Measurements from ENCODE around the gene LYRM4. TPM values are rescaled to one million over a fixed set of nuclear protein-coding genes. Genes with fewer than 3 reads are reported as not detected.

The LYRM4 gene
- polyA plus RNA-seq, 1 donor from 2014 or later, result 29.3 TPM

GRCh38 chr6:5248302-5249098, 12.2 kb downstream of the LYRM4 start:
- H3K27me3 ChIP-seq (ENCODE audit: insufficient read depth, low read depth, low read length), result no peaks in the 10 kb centered on the region
- no peaks in the 10 kb centered on the region for H4K20me1 ChIP-seq (ENCODE audit: insufficient read depth)
- no peak overlapping the region for H3K4me3 ChIP-seq (ENCODE audit: low read length)
- H3K9ac ChIP-seq (ENCODE audit: low read length), result no peak overlapping the region
- H2AFZ ChIP-seq (ENCODE audit: low read depth, low read length), result no peak overlapping the region
- no peaks in the 10 kb centered on the region for H3K79me2 ChIP-seq (replicated peaks; ENCODE audit: insufficient read depth, low read length)
- H3K9me3 ChIP-seq (ENCODE audit: low read length), result no peaks in the 10 kb centered on the region
- no peak overlapping the region for H3K27ac ChIP-seq (ENCODE audit: low read length)
- H3F3A ChIP-seq (ENCODE audit: insufficient read depth, low read length, poor library complexity, severe bottlenecking), result no peaks in the 10 kb centered on the region
- no peak for TF ChIP-seq CTCF (IDR thresholded peaks at IDR 0.05; ENCODE audit: poor library complexity, severe bottlenecking)
- no peak for TF ChIP-seq EP300 (conservative IDR thresholded peaks at IDR 0.05; ENCODE audit: poor library complexity, severe bottlenecking)
- TF ChIP-seq SMC3 (conservative IDR thresholded peaks at IDR 0.05; ENCODE audit: poor library complexity), result no peak
- TF ChIP-seq REST (IDR thresholded peaks at IDR 0.05; ENCODE audit: borderline replicate concordance), result no peak
- no peak for TF ChIP-seq RAD21 (conservative IDR thresholded peaks at IDR 0.05)
- TF ChIP-seq MXI1 (conservative IDR thresholded peaks at IDR 0.05; ENCODE audit: poor library complexity, severe bottlenecking), result no peak
- H3K9me2 ChIP-seq (ENCODE audit: insufficient read depth, low read length), result no peaks in the 10 kb centered on the region
- no peak overlapping the region for H3K4me2 ChIP-seq (ENCODE audit: low read length)
- H3K36me3 ChIP-seq (ENCODE audit: insufficient read depth, low read length), result no peaks in the 10 kb centered on the region

- no peaks in the 10 kb centered on the region for H3K9me3 ChIP-seq (ENCODE audit: low read length)
- H3K4me2 ChIP-seq (ENCODE audit: low read length), result no peak overlapping the region
- no peaks in the 10 kb centered on the region for H4K20me1 ChIP-seq (ENCODE audit: insufficient read depth)
- no peak overlapping the region for H3K27ac ChIP-seq (ENCODE audit: low read length)
- H3K9me2 ChIP-seq (ENCODE audit: insufficient read depth, low read length), result no peaks in the 10 kb centered on the region
- no peaks in the 10 kb centered on the region for H3F3A ChIP-seq (ENCODE audit: insufficient read depth, low read length, poor library complexity, severe bottlenecking)
- no peak for TF ChIP-seq TAF1 (IDR thresholded peaks at IDR 0.05; ENCODE audit: low read depth)
- no peak for TF ChIP-seq REST (IDR thresholded peaks at IDR 0.05; ENCODE audit: borderline replicate concordance)
- no peak for TF ChIP-seq POLR2AphosphoS5 (IDR thresholded peaks at IDR 0.05)
- no peak for TF ChIP-seq CTCF (IDR thresholded peaks at IDR 0.05; ENCODE audit: poor library complexity, severe bottlenecking)
- TF ChIP-seq SMC3 (conservative IDR thresholded peaks at IDR 0.05; ENCODE audit: poor library complexity), result no peak
- TF ChIP-seq EZH2 (IDR thresholded peaks at IDR 0.05; ENCODE audit: borderline replicate concordance, insufficient read depth, low read length, poor library complexity, severe bottlenecking), result no peak
- TF ChIP-seq EP300 (conservative IDR thresholded peaks at IDR 0.05; ENCODE audit: poor library complexity, severe bottlenecking), result no peak
- no peak for TF ChIP-seq RAD21 (conservative IDR thresholded peaks at IDR 0.05)
- no peak for TF ChIP-seq MXI1 (conservative IDR thresholded peaks at IDR 0.05; ENCODE audit: poor library complexity, severe bottlenecking)
- no peak overlapping the region for H3K9ac ChIP-seq (ENCODE audit: low read length)
- H3K36me3 ChIP-seq (ENCODE audit: insufficient read depth, low read length), result no peaks in the 10 kb centered on the region
- no peak overlapping the region for H2AFZ ChIP-seq (ENCODE audit: low read depth, low read length)
- H3K4me3 ChIP-seq (ENCODE audit: low read length), result no peak overlapping the region
- no peaks in the 10 kb centered on the region for H3K79me2 ChIP-seq (replicated peaks; ENCODE audit: insufficient read depth, low read length)
- H3K27me3 ChIP-seq (ENCODE audit: insufficient read depth, low read depth, low read length), result no peaks in the 10 kb centered on the region
Observed at GRCh38 chr6:5247201-5247600, 13.5 kb downstream of the LYRM4 start.

All from neural cell (in vitro differentiated cells).